Measurements from ENCODE around the gene RFTN1. TPM values are rescaled to one million over a fixed set of nuclear protein-coding genes. Genes with fewer than 3 reads are reported as not detected.

Gene RFTN1
- total RNA-seq, 1 donor, result 73.0 TPM

GRCh38 chr3:16510620-16511319 is 2.7 kb downstream of the RFTN1 start:
- no peak for DNase-seq (ENCODE audit: low read depth)
- TF ChIP-seq CTCF (IDR thresholded peaks at IDR 0.05; ENCODE audit: insufficient read depth, low read depth, low read length), result no peak
- peak overlapping the region; percentile 97 for H3K4me3 ChIP-seq (ENCODE audit: low read depth, low read length)

- no peak for DNase-seq (ENCODE audit: low read depth)
- no peak for TF ChIP-seq CTCF (IDR thresholded peaks at IDR 0.05; ENCODE audit: insufficient read depth, low read depth, low read length)
- H3K4me3 ChIP-seq (ENCODE audit: low read depth, low read length), result no peak overlapping the region
These were observed 3.5 kb downstream of the RFTN1 start for GRCh38 chr3:16509721-16510619.

GRCh38 chr3:16508591-16508995 is 4.9 kb downstream of the RFTN1 start:
- no peak for TF ChIP-seq CTCF (IDR thresholded peaks at IDR 0.05; ENCODE audit: insufficient read depth, low read depth, low read length)
- H3K4me3 ChIP-seq (ENCODE audit: low read depth, low read length), result no peak overlapping the region
- peak; percentile 50 for DNase-seq (ENCODE audit: low read depth)

- no peak overlapping the region for H3K4me3 ChIP-seq (ENCODE audit: low read depth, low read length)
- DNase-seq (ENCODE audit: low read depth), result no peak
- no peak for TF ChIP-seq CTCF (IDR thresholded peaks at IDR 0.05; ENCODE audit: insufficient read depth, low read depth, low read length)
These were observed 5.3 kb downstream of the RFTN1 start for GRCh38 chr3:16508243-16508578.

- no peak overlapping the region for H3K4me3 ChIP-seq (ENCODE audit: low read depth, low read length)
- no peak for DNase-seq (ENCODE audit: low read depth)
- TF ChIP-seq CTCF (IDR thresholded peaks at IDR 0.05; ENCODE audit: insufficient read depth, low read depth, low read length), result no peak
These were observed 5.8 kb downstream of the RFTN1 start for GRCh38 chr3:16507578-16508242.

GRCh38 chr3:16506884-16507577 is 6.5 kb downstream of the RFTN1 start:
- no peak for TF ChIP-seq CTCF (IDR thresholded peaks at IDR 0.05; ENCODE audit: insufficient read depth, low read depth, low read length)
- H3K4me3 ChIP-seq (ENCODE audit: low read depth, low read length), result no peak overlapping the region
- no peak for DNase-seq (ENCODE audit: low read depth)
